HG02571 (cell line): ENCODE measurements around the gene NKD2.
"Not testable (repeated sequence)": the region's sequence is repeated elsewhere in the genome, so short reads cannot be mapped to it uniquely, and the experiment has no call there.

Experiments used
- ATAC-seq: cut with Tn5 transposase; IDR thresholded peaks from one replicate; pipeline ENCODE4 v1.9.1; 2021; ENCODE audit warnings: mild to moderate bottlenecking, moderate library complexity; ENCODE audit not compliant: unreplicated experiment

The NKD2 gene

GRCh38 chr5:1068204-1068894 is 59.7 kb downstream of the NKD2 start:
- ATAC-seq, result no peak

GRCh38 chr5:1068895-1069719 is 60.5 kb downstream of the NKD2 start:
- ATAC-seq, result no peak

- ATAC-seq, result no peak
Measured at GRCh38 chr5:1069720-1070088, 61.1 kb downstream of the NKD2 start.

- ATAC-seq, result no peak
Measured at GRCh38 chr5:1073239-1074102, 64.9 kb downstream of the NKD2 start.

- ATAC-seq, result no peak
Measured at GRCh38 chr5:1074226-1074625, 65.6 kb downstream of the NKD2 start.

- ATAC-seq, result no peak
Measured at GRCh38 chr5:1074816-1075554, 66.4 kb downstream of the NKD2 start.

- ATAC-seq, result no peak
Measured at GRCh38 chr5:1075555-1075881, 66.9 kb downstream of the NKD2 start.

- ATAC-seq, result no peak
Measured at GRCh38 chr5:1075931-1076330, 67.3 kb downstream of the NKD2 start.

- ATAC-seq, result no peak
Measured at GRCh38 chr5:1076406-1076805, 67.8 kb downstream of the NKD2 start.

- ATAC-seq, result no peak
Measured at GRCh38 chr5:1077026-1077425, 68.4 kb downstream of the NKD2 start.

- ATAC-seq, result no peak
Measured at GRCh38 chr5:1077491-1078020, 69.0 kb downstream of the NKD2 start.

GRCh38 chr5:1078206-1078605 is 69.6 kb downstream of the NKD2 start:
- no peak for ATAC-seq

GRCh38 chr5:1078851-1079250 is 70.2 kb downstream of the NKD2 start:
- ATAC-seq, result no peak

- no peak for ATAC-seq
Measured at GRCh38 chr5:1079486-1079885, 70.9 kb downstream of the NKD2 start.

- ATAC-seq, result no peak
Measured at GRCh38 chr5:1079961-1080360, 71.4 kb downstream of the NKD2 start.

- ATAC-seq, result no peak
Measured at GRCh38 chr5:1080432-1080831, 71.8 kb downstream of the NKD2 start.

GRCh38 chr5:1081519-1081918 is 72.9 kb downstream of the NKD2 start:
- no peak for ATAC-seq

- ATAC-seq, result not testable (repeated sequence)
Measured at GRCh38 chr5:1083026-1083425, 74.4 kb downstream of the NKD2 start.

GRCh38 chr5:1083823-1084605 is 75.4 kb downstream of the NKD2 start:
- ATAC-seq, result no peak

GRCh38 chr5:1085391-1085790 is 76.8 kb downstream of the NKD2 start:
- ATAC-seq, result no peak
